Femur (tissue), 1 donor: ENCODE data around the gene MYL6B.
A peak's percentile ranks its signal among the peaks of the same experiment; 100 is the strongest.

Experiments used
- DNase-seq: peaks from one replicate; pipeline ENCODE4 v3.0.0-alpha.2; 2017

MYL6B gene

DNA sequence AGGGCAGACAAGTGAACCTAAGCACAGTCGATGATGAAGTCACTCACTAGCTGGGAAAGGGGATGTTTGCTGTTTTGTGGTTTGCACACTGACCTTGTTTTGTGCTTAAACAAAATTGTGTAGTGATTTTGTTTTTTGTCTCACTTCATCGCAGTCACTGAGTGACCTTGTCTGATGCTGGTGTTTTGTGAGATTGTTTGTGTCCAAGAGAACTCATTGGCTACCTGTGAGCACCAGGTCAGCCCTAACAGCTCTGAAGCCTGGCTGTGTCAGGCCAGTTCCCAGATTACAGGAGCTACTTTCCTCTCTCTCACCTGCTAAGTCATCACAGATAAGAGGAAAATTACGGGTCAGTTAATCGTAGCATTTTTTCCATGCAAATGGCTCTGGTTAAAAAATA, 28.3 kb upstream of the MYL6B start:
- no peak for DNase-seq

DNA sequence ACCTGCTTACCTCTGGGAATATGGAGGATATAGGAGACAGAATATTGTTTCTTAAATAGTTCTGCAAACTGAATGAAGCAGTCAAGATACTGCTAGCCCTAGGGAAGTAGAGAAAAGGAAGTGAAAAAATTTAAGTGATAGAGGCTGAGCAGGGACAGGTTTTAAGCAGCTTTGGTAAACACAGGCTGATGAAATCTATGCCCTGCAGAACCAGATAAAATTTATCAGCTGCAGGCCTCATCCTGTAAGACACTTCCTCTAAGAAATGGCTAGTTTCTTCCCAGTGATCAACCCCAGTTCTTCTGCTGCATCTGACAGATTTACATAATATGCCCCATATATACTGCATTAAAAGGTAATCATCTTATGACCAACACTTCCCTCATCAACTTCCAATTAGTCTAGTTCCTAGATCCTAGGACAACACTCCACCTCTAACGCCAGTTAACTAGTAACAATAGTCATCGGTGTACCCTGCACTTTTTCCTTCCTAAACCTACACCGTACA, 25.6 kb upstream of the MYL6B start:
- DNase-seq = no peak

DNA sequence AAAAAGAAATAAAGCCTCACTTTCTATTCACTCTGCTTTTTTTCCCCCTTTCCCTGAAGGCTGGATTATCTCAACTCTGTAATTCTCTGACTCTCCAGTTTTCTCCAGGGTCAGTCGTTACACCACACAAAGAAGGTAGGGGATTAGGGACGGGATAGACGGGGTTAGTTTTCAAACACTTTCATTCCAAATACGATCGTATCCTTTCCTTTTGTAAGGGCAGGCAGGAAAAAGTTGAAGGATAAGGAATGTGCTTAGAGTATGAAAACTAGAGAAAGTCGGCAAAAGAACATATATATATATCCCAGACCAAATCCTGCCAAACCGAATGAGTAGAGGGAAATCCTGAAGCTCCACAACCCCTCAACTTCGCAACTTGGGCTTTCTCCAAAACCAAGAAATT, 24.9 kb upstream of the MYL6B start:
- no peak for DNase-seq

DNA sequence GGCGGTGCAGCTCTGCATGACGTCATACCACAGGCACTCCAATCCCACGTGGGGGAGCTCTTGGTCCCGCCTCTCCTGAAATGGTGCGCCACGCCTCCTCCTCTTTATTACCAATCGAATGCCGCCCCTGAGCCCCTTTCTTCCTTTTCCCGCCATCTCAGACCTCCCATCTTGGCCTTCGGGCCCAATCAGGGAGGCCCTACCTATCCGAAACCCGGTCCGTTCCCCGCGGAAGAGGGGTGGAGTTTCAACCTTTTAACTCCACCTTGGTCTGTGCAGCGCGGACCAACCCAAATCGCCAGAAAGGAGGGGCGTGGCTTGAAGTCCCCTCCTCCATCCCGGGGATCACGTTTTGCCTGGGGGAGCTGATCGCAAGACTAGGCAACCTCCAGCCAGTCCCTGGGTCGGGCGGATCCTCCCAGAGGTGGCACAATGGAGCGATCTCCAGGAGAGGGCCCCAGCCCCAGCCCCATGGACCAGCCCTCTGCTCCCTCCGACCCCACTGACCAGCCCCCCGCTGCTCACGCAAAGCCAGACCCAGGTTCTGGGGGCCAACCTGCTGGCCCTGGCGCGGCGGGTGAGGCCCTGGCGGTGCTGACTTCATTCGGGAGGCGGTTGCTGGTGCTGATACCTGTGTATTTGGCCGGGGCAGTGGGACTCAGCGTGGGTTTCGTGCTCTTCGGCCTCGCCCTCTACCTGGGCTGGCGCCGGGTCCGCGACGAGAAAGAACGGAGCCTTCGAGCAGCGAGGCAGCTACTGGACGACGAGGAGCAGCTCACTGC, 24.3 kb upstream of the MYL6B start, which contains the start of gene ESYT1:
Gene ESYT1 (plus strand): TSS at position 380 of the 782 bp plus-strand sequence. CDS start 53 bp downstream, at position 433.
- DNase-seq = peak; percentile 99

DNA sequence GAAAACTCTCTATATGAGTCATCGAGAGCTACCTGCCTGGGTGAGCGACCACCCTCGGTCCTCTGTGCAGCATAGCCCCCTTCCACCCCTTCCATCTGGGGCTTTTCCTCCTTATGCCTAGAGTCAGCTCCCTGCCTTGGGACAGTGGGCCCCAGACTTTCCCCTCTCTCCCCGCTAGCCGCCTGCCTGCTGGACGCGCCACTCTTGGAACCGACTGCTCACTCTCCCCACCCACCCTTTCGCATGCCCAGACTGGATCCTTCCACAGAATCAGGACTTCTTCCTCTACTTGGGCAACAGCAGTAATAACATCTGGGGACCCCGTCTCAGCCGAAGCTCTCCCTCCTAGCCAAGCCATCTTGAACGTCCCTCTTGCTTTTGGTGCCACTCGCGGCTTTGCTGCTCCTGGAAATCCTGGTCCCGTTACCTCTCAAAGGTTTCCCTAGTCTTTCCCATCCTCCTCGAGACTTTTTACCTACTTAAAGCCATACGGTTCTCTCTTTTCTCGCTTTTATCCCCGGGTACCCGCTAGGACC, 23.6 kb upstream of the MYL6B start:
- DNase-seq = peak; percentile 62

DNA sequence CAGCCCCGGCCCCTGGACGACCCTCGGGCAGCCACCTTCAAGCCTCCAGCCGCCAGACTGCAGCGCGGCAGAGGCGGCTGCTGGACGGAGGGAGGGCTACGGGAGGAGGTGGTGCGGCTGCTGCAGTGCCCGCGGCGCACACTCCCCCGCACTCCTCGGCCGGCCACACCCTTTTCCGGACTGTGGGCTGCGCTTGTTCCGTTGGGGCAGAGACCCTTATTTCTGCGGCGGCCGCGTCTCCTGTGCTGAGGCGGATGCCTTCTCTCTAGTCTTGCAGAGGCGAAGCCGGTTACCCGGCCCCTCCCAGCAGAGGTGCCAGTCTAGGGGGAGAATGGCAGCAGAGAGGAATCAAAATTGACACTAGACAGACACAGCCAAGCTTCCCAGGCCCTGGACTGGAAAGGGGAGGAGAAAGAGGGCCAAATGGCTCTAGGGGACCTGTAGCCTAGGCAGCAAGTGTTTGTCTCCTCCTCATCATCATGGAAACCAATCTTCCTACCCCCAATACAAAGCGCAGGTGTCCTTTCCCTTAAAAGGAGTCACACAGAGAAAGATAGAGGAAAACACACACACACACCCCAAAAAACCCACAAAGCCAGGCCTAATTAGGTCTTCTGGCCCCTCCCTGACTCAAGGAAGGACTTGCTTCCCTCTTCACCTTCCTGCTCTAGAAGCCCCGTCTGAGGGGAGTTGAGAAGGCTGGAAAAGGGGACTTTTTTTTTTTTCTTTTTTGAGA, 23.0 kb upstream of the MYL6B start:
- DNase-seq = peak; percentile 77

DNA sequence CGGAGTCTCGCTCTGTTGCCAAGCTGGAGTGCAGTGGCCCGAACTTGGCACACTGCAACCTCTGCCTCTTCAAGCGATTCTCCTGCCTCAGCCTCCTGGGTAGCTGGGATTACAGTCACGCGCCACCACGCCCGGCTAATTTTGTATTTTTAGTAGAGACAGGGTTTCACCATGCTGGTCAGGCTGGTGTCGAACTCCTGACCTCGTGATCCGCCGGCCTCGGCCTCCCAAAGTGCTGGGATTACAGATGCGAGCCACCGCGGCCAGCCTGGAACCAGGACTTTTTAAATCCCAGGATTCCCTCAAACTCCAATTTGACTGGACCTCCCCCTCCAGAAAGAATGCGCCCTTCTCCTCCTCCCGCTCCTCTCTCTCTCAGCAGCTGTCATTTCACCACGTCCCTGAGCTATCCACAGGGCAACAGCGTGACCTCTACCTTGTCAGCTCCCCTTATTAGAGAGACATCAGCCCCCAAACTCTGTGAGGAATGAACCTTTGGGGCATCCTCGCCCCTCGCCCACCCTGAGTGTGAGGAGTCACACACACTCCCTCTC, 22.4 kb upstream of the MYL6B start:
- no peak for DNase-seq

DNA sequence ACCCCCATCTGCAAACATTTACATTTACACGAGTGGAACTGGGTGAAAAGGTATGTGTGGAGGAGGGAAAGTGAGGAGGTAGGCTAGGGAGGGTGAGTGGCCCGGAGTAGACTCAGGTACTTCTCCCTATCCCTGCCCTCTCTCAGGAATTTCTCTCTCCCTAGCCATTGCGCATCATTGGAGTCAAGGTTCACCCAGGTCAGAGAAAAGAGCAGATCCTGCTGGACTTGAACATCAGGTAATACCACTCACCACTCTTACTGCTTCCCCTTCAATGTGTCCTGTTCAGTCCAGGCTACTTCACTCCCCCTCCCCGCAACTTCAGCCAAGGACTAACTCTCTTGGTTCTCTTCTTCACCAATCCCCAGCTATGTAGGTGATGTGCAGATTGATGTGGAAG, 21.5 kb upstream of the MYL6B start:
- no peak for DNase-seq

DNA sequence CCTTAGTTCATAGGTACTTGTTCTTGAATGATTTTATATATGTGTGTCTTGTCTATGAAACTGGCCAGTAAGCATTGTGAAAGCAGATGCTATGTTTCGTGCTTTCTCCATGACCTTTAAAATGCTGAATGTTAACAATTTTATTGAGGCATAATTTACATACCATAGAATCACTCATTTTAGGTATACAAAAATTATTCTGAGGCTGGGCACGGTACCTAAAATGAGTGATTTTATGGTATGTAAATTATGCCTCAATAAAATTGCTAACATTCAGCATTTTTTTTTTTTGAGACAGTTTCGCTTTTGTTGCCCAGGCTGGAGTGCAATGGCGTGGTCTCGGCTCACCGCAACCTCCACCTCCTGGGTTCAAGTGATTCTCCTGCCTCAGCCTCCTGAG, 17.5 kb upstream of the MYL6B start:
- no peak for DNase-seq

DNA sequence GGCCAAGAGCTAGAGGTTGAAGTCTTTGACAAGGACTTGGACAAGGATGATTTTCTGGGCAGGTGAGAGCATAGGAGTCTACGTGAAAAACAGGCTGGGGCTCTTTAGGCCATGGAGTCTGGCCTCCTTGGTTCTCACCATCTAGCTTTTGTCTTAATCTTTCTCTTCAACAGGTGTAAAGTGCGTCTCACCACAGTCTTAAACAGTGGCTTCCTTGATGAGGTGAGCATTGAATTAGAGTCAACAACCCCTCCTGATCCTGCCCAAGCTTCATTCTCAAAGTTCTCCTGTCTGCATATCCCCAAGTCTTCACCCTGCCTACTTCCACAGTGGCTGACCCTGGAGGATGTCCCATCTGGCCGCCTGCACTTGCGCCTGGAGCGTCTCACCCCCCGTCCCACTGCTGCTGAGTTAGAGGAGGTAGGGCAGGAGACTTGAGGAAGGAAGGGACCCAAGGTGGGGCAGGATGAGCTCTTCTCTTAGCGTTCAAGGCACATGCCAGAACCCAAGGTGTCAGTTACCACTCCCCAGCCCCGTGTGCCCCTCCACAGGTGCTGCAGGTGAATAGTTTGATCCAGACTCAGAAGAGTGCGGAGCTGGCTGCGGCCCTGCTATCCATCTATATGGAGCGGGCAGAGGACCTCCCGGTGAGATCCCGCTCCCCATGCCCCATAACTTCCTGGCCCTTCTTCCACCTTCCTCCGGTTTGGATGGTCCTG, 14.4 kb upstream of the MYL6B start:
- DNase-seq = no peak

DNA sequence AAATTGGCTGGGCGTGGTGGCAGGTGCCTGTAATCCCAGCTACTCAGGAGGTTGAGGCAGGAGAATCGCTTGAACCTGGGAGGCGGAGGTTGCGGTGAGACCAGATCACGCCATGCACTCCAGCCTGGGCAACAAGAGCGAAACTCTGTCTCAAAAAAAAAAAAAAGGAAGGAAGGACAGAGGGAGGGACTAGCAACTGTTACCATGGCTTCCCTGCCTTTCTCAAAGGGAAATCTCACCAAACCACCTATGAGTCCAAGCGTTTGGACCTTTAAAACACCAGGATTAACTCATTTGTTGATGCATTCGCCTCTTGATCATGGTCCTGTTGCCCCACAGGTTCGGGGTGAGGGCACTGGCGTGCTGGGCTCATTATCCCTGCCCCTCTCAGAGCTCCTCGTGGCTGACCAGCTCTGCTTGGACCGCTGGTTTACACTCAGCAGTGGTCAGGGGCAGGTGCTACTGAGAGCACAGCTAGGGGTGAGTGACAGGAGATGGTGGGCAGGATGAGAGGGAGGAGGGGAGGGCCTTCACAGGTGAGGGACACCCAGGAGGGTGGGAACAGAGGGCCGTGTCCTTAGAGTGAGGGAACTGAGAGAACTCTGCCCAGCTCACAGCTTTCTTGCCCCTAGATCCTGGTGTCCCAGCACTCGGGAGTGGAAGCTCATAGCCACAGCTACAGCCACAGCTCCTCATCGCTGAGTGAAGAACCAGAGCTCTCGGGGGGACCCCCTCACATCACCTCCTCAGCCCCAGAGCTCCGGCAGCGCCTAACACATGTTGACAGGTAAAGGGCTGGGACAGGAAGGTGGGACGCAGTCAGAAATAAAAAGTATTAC, 10.2 kb upstream of the MYL6B start:
- no peak for DNase-seq

DNA sequence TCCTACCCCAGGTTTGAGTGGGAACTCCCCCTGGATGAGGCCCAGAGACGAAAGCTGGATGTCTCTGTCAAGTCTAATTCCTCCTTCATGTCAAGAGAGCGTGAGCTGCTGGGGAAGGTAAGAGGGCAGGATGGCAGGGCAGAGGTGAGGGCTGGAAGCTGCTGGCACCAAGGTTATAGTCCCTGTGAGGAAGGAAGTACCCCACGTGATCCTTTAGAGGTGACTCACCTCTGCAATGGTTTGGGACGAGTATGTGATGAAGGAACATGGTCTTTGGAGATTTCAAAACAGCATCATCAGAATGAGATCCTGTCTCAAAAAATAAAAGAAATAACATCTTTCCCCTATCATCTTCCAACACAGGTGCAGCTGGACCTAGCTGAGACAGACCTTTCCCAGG, 9.2 kb upstream of the MYL6B start:
- no peak for DNase-seq

DNA sequence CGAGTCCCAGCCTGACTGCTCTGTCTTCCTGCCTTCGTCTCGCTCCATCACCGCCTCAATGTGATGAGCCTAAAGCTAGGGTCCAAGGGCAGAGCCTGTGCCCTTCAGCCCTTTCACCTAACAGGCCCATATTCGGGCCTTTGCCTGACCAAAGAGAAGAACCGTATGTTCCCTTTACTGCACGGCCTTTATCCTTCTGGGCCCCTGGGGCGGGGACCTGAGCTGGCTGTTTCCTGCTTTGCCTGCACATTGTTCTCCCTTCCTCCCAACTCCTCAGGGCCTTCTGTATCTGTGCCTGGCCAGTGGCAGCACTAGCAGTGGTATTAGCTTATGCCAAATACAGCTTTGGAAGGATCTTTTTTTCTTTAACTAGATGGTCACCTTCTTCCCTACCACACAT, 8.5 kb upstream of the MYL6B start:
- no peak for DNase-seq

DNA sequence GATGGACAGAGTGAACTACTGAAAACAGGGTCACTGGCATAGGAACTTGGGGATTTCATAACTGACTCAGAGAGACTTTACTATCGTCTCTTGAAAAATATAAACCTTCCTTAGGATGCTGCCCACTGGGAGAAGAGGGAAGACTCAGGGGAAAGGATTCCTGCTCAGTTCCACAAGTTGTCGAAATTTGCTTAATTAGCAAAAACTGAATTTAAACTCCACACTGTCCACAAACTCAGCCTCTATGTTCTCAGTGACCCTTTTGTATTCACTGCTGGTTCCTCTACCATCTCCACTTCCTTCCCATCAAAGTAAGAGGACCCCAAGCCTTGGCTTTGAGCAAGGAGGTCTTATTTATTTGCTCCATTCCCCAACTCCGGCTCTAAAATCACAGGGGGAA, 7.2 kb upstream of the MYL6B start:
- no peak for DNase-seq

DNA sequence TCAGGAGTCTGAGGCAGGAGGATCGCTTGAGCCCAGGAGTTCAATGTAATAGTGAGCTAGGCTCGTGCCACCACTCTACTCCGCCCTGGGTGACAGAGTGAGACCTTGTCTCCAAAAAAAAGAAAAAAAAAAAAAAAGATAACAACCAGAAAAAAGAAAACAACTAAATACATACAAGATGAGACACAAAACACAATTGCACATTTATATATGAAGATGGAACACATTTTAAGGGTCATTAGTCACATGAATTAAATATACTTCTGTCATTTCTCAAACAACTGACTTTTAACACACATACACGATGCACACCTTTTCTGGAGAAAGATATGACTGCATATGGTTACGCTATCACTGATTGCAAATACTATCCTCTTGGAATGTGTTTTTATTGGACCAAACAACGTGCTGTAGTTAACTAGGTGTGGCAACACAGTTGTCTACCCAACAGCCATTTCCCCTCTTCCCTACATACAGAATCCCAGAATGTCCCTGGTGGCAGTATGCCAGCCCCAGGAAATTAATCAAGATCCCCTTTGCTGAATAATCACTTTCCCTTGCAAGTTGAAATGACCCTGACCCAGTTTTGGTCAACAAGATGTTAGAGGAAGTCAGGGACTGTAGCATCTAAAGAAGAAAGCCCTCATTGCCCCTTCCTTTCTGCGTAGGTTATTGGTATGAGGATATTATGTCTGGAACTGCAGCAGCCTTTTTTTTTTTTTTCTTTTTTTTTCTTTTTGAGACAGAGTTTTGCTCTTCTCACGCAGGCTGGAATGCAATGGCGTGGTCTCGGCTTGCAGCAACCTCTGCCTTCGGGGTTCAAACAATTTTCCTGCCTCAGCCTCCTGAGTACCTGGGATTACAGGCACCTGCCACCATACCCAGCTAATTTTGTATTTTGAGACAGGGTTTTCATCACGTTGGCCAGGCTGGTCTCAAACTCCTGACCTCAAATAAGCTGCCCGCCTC, 5.6 kb upstream of the MYL6B start:
- DNase-seq = no peak

DNA sequence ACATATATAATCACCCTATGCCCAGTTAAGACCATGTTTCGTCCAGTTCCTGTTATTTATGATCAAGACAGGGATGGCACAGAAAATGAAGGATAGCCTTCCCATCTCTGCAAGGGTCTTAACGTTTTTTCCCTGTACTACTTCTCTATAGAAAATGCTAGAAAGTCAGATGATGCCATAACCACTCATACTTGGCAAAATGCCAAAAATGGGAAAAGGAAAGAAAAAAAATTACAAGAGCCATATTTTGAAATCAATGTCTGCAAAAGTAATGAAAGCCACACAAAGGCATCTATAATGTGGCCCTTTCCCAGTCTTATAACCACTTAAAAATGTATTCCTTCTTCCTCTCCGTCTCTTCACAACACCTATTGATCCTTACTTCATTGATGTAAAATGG, 1.8 kb upstream of the MYL6B start:
- DNase-seq = no peak

DNA sequence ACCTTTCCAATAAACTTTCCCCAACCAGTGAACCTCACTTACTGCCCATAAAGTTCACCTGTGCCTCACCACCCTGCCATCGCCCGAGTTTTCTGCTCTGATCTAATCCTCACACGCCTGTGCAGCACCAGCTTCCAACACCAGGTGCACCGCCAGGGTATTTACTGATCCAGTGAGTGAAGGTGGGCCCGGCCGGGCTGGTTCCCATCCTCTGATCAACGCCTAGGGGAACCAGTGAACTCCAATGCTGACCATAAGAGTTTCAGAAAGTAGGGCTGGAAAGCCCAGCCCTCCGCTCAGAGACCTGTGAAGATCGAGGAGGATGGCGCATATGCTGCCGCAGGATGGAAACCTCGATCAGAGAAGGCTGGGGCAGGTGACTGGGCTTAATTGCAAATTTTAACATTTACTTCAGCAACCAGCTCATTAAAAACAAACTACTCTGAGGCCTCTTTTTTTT, 685 bp upstream of the MYL6B start:
- DNase-seq = peak; percentile 54

DNA sequence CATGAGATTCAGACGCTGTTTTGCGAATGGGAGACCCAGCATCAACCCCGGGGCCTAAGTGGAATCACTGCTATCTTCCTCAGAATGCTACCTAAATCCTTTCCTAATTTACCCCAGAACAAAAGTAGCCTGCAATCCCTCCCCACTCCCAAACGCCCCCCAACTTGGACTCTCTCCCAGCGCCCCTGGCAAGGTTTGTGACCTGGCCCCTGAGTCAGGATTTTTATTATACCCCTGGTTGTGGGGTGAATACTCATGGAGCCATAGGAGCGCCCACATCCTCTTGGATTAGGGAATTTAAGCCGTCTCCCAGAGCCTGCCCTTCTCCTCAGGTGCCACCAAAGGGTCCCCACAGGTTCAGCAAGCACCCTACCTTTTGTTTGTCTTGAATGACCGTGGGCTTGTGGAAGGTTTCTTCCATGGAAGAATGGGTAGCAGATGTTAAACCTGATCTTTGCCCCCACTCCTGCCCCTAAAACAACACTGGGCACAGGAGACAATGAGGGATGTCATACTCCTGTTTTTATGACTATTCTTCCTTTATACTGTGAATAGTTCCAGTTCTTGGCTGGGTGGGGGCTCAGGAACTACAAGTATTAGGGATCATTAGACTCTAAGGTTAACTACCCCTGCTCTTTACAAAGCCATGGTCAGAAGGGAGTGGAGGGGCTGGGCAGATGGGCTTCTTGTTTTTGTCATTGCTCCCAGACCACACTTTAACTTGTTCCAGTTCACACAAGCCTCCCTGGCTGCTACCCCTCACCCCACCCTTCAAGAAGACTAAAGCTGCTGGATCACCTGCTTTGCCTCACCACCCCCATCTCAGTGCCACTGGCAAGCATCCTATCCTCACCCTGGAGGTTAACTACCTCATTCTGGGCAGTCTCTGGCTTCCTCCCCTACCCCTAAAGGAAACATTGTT, 630 bp downstream of the MYL6B start:
- no peak for DNase-seq

DNA sequence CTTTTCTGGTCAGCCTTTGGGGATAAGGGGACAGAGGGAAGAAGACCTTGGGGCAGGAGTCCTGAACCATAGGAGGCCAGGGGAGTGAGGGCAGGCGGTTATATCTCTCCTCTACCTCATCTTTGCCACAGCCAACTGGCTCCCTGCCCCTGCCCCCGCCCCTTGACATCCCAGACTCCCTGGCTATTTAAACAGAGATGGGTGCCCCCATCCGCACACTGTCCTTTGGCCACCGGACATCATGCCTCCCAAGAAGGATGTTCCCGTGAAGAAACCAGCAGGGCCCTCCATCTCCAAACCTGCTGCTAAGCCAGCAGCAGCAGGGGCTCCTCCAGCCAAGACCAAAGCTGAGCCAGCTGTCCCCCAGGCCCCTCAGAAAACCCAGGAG, 1.3 kb downstream of the MYL6B start:
- DNase-seq = no peak
